Renal cortical epithelial cell (primary cell): ENCODE measurements around the gene PTPRA. TPM values are rescaled to one million over a fixed set of nuclear protein-coding genes. Genes with fewer than 3 reads are reported as not detected.
"Not testable (repeated sequence)": the region's sequence is repeated elsewhere in the genome, so short reads cannot be mapped to it uniquely, and the experiment has no call there.

Source experiments
- DNase-seq: peaks from one replicate; pipeline ENCODE4 v3.0.0-alpha.2; 2011; ENCODE audit warnings: low read depth
- total RNA-seq: library from RNA; depleted of rRNA; stranded (reverse); fragments of >200 nt; gene quantifications from 2 replicates; pipeline ENCODE4 v1.2.3, GENCODE V29; 2014

PTPRA gene
- total RNA-seq, 1 donor from 2014 or later, result 50.6 TPM

- DNase-seq, result peak; percentile 42
Measured at GRCh38 chr20:3045042-3045815, 171.9 kb downstream of the PTPRA start.

GRCh38 chr20:3045816-3046676 is 172.8 kb downstream of the PTPRA start, which contains the start of gene MRPS26:
MRPS26 (plus strand) TSS chr20:3046052; CDS start chr20:3046069, 17 bp downstream.
- DNase-seq, result peak; percentile 51

- peak; percentile 47 for DNase-seq
Measured at GRCh38 chr20:3046677-3047462, 173.6 kb downstream of the PTPRA start.

- no peak for DNase-seq
Measured at GRCh38 chr20:3047486-3048419, 174.5 kb downstream of the PTPRA start.

DNA sequence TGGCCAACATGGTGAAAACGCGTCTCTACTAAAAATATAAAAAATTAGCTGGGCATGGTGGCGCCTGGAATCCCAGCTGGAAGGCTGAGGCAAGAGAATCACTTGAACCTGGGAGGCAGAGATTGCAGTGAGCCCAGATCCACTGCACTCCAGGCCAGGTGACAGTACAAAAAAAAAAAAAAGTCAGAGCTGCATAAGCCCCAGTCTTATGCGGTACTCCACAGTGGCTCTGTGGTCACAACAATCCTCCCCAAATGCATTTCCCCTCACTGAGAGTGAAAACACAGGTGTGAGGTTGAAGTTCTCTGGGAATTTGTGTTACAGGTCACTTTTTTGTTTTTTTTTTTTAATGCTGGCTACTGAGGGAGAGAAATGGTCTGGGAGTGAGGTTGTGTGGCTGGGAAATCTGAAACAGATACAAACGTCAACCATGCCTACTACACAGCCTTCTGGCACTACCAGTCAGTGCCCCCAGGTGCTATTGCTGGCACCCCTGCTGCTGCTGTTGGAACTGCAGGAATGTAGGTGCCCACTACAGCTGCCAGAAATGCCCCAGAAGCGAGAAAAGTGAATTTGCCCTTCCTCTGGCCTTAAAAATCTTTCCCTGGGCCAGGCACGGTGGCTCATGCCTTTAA is 178.2 kb downstream of the PTPRA start:
- DNase-seq, result no peak

DNA sequence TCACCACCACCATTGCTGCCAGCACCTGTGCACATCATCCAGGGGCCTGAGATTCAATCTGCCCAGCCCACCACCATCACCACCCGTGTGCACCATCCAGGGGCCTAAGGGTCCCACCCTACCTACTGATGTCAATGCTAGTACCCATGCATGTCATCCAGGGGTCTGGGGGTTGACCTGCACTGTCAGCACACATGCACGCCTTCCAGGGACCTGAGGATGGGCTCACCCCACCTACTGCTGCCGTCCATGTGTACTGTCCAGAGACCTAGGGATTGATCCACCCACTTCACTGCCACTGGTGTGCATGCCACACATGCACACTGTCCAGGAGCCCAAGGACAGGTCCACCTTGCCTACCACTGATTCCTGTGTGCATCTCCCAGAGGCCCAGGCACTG is 186.2 kb downstream of the PTPRA start:
- no peak for DNase-seq

- DNase-seq, result not testable (repeated sequence)
Measured at GRCh38 chr20:3064119-3064518, 190.8 kb downstream of the PTPRA start.

- peak; percentile 34 for DNase-seq
Measured at GRCh38 chr20:3067139-3068014, 194.1 kb downstream of the PTPRA start.

- no peak for DNase-seq
Measured at GRCh38 chr20:3068075-3068474, 194.8 kb downstream of the PTPRA start.

DNA sequence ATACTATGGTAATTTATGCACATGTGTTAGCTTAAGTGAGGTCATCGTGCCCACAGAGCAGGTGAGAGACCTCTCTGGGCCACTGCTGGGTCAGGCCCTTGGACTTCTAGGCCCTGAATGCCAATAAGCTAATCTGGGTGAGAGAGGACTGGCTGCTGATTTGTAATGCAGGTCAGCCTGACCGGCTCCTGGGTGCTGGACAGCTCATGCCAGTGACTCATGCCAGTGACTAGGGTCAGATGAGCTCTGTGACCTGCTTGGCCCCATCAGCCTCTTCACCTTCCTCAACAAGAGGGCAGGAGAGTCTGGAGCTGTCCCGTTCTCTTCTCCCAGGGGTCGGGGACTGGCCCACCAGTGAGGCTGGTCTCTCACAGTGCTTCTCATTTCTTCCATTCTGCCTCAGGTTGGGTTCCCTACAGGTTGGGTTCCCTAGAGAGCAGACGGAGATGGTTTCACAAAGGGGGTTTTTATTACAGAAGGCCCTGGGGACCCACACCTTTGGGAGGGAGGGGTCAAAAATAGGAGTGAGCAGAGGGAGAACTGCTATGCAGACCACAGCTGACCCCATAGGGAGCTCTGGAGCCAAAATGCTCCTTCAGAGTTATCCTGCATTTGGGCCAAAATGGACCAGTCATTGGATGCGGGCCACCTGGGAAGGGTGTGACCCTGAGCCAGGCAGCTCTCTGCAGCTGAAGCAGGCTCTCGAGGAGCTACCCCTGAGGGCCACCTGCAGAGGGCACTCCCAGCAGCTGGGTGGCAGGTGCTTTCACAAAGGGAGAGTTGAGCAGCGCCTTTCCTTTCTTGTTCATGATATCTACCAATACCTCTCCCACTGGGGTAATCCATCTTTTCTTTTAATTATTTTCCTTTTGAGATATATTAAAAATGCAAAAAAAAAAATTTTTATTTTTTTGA is 196.0 kb downstream of the PTPRA start:
- peak; percentile 79 for DNase-seq

DNA sequence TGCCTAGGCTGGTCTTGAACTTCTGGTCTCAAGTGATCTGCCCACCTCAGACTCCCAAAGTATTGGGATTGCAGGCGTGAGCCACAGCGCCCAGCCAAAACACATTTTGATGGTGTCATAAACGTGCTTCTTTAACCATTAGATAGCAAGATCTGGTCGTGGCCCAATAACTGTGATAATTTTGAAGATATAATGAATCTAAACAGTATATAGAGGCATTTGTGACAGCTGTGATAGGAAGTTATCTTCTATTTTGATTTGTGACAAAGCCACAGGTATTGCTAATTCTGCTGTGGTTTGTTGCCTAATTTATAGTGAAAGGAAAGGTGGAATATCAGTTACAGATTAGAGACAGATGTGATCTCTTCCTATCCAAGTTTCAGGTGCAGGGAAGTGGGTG is 197.4 kb downstream of the PTPRA start:
- DNase-seq, result no peak

DNA sequence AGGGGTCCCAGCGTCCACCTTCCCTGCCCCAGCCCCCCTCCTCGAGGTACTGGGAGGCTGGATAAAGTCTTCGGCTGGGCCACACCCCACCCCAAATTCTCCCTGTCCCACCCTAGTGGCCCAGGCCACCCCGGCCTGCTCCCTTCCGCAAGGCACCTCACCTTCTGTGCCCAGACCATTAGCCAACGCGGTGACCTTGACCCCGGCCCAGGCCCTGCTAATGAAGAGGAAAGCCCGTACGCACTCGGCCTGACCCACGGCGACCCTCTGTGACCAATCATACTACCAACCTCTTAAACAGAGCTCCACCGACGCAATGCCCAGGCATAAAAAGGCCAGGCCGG is 198.0 kb downstream of the PTPRA start:
- no peak for DNase-seq

DNA sequence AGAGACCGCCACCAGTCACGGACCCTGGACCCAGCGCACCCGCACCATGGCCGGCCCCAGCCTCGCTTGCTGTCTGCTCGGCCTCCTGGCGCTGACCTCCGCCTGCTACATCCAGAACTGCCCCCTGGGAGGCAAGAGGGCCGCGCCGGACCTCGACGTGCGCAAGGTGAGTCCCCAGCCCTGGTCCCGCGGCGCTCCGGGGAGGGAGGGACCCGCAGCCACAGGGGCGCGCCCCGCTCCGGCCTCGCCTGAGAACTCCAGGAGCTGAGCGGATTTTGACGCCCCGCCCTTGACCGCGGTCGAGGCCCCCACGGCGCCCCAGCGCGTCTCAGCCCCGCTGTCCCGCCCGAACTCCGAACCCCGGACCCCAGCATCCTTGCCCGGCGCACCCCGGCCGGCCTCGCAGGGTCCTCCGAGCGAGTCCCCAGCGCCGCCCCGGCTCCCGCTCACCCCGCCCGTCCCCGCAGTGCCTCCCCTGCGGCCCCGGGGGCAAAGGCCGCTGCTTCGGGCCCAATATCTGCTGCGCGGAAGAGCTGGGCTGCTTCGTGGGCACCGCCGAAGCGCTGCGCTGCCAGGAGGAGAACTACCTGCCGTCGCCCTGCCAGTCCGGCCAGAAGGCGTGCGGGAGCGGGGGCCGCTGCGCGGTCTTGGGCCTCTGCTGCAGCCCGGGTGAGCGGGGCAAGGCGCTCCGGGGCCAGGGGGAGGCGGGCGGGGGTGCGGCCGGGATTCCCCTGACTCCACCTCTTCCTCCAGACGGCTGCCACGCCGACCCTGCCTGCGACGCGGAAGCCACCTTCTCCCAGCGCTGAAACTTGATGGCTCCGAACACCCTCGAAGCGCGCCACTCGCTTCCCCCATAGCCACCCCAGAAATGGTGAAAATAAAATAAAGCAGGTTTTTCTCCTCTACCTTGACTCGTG is 198.6 kb downstream of the PTPRA start, which contains the start of gene OXT:
Gene OXT, plus strand, starts transcription at position 11 of the 920 bp plus-strand sequence. Its CDS starts 36 bp downstream, at position 47.
- DNase-seq, result no peak

DNA sequence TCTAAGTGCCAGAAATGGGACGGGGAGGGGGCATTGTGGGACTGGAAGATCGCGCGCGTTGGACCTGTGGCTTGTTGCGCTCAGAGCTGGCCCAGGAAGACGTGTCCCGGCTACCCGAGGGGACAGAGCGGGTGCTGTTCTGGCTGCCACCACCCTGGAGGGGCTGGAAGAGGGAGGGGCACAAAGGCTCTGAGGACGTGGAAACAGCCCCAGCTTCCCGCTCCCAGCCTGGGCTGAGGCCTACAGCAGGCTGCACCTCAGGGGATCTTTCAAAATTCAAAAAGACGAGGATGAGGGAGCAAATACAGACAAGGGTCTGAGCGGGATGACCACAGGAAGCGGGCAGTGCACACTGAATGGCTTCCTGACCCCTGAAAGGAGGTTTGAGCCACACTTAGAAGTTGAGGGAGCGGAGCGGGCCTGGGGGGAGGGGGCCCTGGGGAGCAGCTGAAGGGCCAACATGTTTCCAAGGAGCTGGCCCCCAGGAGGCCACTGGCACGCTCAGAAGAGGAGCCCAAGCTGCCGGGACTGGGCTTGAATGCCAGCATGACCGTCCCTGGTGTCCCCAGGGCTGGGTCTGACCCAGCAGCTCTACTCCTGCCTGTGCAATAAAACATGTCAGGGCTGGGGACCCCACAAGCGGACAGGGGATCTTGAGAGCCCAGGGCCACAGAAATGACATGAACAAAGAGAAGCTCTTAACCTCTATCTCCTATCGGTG is 199.4 kb downstream of the PTPRA start:
- no peak for DNase-seq

DNA sequence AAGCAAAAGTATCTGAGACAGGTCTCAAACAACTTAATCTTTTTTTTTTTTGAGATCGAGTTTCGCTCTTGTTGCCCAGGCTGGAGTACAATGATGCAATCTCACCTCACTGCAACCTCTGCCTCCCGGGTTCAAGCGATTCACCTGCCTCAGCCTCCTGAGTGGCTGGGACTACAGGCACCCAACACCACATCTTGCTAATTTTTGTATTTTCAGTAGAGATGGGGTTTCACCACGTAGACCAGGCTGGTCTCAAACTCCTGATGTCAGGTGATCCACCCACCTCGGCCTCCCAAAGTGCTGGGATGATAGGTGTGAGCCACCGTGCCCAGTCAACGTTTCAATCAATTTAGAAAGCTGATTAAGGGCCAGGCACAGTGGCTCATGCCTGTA is 200.0 kb downstream of the PTPRA start:
- not testable (repeated sequence) for DNase-seq

DNA sequence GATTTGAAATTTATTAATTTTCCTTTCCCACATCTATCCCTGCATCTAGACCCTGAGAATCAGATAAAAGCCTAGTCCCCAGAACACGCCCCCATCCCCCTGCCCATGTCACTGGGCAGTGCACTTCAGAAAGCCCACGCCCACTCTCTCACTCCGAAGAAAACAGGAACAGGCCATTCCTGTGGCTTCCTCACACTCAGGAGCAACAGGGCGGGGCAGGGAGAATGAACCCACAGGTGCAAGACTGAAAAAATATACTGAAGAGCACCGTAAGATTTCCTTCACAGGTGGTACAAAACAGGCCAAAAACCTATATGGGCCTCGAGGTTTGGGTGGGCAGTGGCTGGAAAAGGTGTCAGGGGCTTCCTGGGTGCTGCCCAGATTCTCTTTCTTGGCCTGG is 201.5 kb downstream of the PTPRA start:
- peak; percentile 9 for DNase-seq
